IMR-90 (cell line): ENCODE measurements around the gene USP20. TPM values are rescaled to one million over a fixed set of nuclear protein-coding genes. Genes with fewer than 3 reads are reported as not detected.

Experiments used
- ATAC-seq: fragments of 200-7000 bp; cut with Tn5 transposase; 2 replicates; pipeline ENCODE4 v1.9.1; 2020; ENCODE audit warnings: low read depth, mild to moderate bottlenecking, moderate library complexity
- BruUV-seq: library from RNA; stranded (reverse); fragments of 400-500 nt; replicated peaks from 2 replicates; lab custom pipeline; 2021; lab: Mats Ljungman, UMichigan
- CTCF ChIA-PET: fragments of 300-600 bp; formaldehyde crosslinking; extraction: SDS; loops from one replicate; lab custom pipeline; 2021; ENCODE audit warnings: antibody characterized with exemption; lab: Yijun Ruan, JAX
- POLR2A ChIA-PET: fragments of 300-600 bp; sonication (Branson Sonifier 250); formaldehyde crosslinking; loops from one replicate; lab custom pipeline; 2022; ENCODE audit warnings: antibody characterized with exemption; ENCODE audit not compliant: unreplicated experiment; lab: Charles Lee
- DNase-seq: peaks from one replicate; pipeline ENCODE4 v3.0.0; 2013
- H2AFZ ChIP-seq: replicated peaks from 2 replicates; pipeline ENCODE3; 2013; ENCODE audit warnings: low read length, mild to moderate bottlenecking; ENCODE audit not compliant: poor library complexity
- H2AK5ac ChIP-seq: 2 replicates; pipeline ENCODE4 v1.6.1; 2013; ENCODE audit warnings: low read depth, low read length, inconsistent platforms
- H2AK9ac ChIP-seq: replicated peaks from 2 replicates; pipeline ENCODE3; 2013; ENCODE audit warnings: mild to moderate bottlenecking, low read depth, low read length, moderate library complexity; ENCODE audit not compliant: poor library complexity
- H2BK120ac ChIP-seq: 2 replicates; pipeline ENCODE4 v1.6.1; 2013; ENCODE audit warnings: low read depth, low read length, inconsistent platforms
- H2BK15ac ChIP-seq: 3 replicates; pipeline ENCODE4 v1.6.1; 2013; ENCODE audit warnings: low read depth, low read length, inconsistent platforms
- H2BK20ac ChIP-seq: 2 replicates; pipeline ENCODE4 v1.6.1; 2013; ENCODE audit warnings: low read depth, mild to moderate bottlenecking, inconsistent platforms, low read length, moderate library complexity
- H2BK5ac ChIP-seq: 2 replicates; pipeline ENCODE4 v1.6.1; 2013; ENCODE audit warnings: mild to moderate bottlenecking, low read depth, low read length, inconsistent platforms; ENCODE audit not compliant: poor library complexity, severe bottlenecking
- H3K14ac ChIP-seq: replicated peaks from 2 replicates; pipeline ENCODE4 v1.6.1; 2013; ENCODE audit warnings: low read depth, low read length, inconsistent platforms
- H3K18ac ChIP-seq: 2 replicates; pipeline ENCODE4 v1.6.1; 2013; ENCODE audit warnings: low read depth, low read length, control low read depth
- H3K23ac ChIP-seq: 2 replicates; pipeline ENCODE4 v1.6.1; 2013; ENCODE audit warnings: low read depth, low read length, inconsistent platforms
- H3K27ac ChIP-seq: 2 replicates; pipeline ENCODE4 v1.5.1; 2013; ENCODE audit warnings: mild to moderate bottlenecking, control low read depth, low read length; ENCODE audit not compliant: insufficient read depth
- H3K27me3 ChIP-seq: 2 replicates; pipeline ENCODE4 v1.6.1; 2013; ENCODE audit warnings: low read length; ENCODE audit not compliant: control insufficient read depth, insufficient read depth
- H3K36me3 ChIP-seq: 2 replicates; pipeline ENCODE4 v1.6.1; 2013; ENCODE audit warnings: low read length, mixed read lengths; ENCODE audit not compliant: control insufficient read depth, insufficient read depth
- H3K4ac ChIP-seq: 2 replicates; pipeline ENCODE4 v1.6.1; 2013; ENCODE audit warnings: low read depth, low read length, inconsistent platforms
- H3K4me1 ChIP-seq: 2 replicates; pipeline ENCODE4 v1.6.1; 2013; ENCODE audit warnings: low read length, mixed read lengths; ENCODE audit not compliant: control insufficient read depth, insufficient read depth
- H3K4me2 ChIP-seq: 2 replicates; pipeline ENCODE4 v1.6.1; 2013; ENCODE audit warnings: low read depth, mild to moderate bottlenecking, control low read depth, low read length, moderate library complexity
- H3K4me3 ChIP-seq: 2 replicates; pipeline ENCODE4 v1.5.1; 2013; ENCODE audit warnings: low read depth, mild to moderate bottlenecking, control low read depth, low read length, moderate library complexity; ENCODE audit not compliant: insufficient read depth
- H3K56ac ChIP-seq: 2 replicates; pipeline ENCODE4 v1.6.1; 2013; ENCODE audit warnings: low read length, inconsistent platforms; ENCODE audit not compliant: insufficient read depth; ENCODE audit errors: extremely low read depth
- H3K79me1 ChIP-seq, 2 experiments: 2 replicates each; pipeline ENCODE4 v1.6.1; 2013; ENCODE audit warnings: low read length in 2 of 2, inconsistent platforms in 1 of 2, low read depth in 1 of 2
- H3K9ac ChIP-seq: 2 replicates; pipeline ENCODE4 v1.6.1; 2013; ENCODE audit warnings: low read depth, low read length, control low read depth
- H3K9me1 ChIP-seq: 2 replicates; pipeline ENCODE4 v1.6.1; 2013; ENCODE audit warnings: low read length, inconsistent platforms; ENCODE audit not compliant: insufficient read depth
- H3K9me3 ChIP-seq: 2 replicates; pipeline ENCODE4 v1.6.1; 2013; ENCODE audit warnings: low read length; ENCODE audit not compliant: control insufficient read depth, insufficient read depth
- H4K20me1 ChIP-seq: 2 replicates; pipeline ENCODE4 v1.6.1; 2013; ENCODE audit warnings: low read length, inconsistent platforms; ENCODE audit not compliant: insufficient read depth
- H4K5ac ChIP-seq: 2 replicates; pipeline ENCODE4 v1.6.1; 2013; ENCODE audit warnings: mild to moderate bottlenecking, low read depth, low read length, control low read depth
- H4K8ac ChIP-seq, 2 experiments: 2 replicates each; pipeline ENCODE4 v1.6.1; 2013; ENCODE audit warnings: low read depth in 2 of 2, low read length in 2 of 2, control low read depth in 1 of 2, inconsistent platforms in 1 of 2
- H4K91ac ChIP-seq: 2 replicates; pipeline ENCODE4 v1.6.1; 2013; ENCODE audit warnings: low read depth, low read length, inconsistent platforms; ENCODE audit not compliant: insufficient read depth
- BHLHE40 ChIP-seq: fragments of 150-350 bp; IDR thresholded peaks from 2 replicates; pipeline ENCODE4 v1.6.1; 2016; ENCODE audit warnings: mild to moderate bottlenecking, low read depth, low read length
- CEBPB ChIP-seq: IDR thresholded peaks from 2 replicates; pipeline ENCODE4 v1.6.1; 2012; ENCODE audit warnings: low read depth, low read length, improper control_type of control experiment
- CTCF ChIP-seq: conservative IDR thresholded peaks from 2 replicates; pipeline ENCODE4 v1.5.1; 2012; ENCODE audit warnings: mild to moderate bottlenecking, low read depth, low read length, improper control_type of control experiment
- ELK1 ChIP-seq: fragments of 150-350 bp; IDR thresholded peaks from 2 replicates; pipeline ENCODE4 v1.6.1; 2016; ENCODE audit warnings: low read depth, mild to moderate bottlenecking, low read length, moderate library complexity, borderline replicate concordance
- FOS ChIP-seq: fragments of 150-350 bp; IDR thresholded peaks from 2 replicates; pipeline ENCODE4 v1.6.1; 2016; ENCODE audit warnings: low read depth, low read length
- MAFK ChIP-seq: IDR thresholded peaks from 2 replicates; pipeline ENCODE4 v1.6.1; 2012; ENCODE audit warnings: low read depth, low read length, improper control_type of control experiment
- MAZ ChIP-seq: IDR thresholded peaks from 2 replicates; pipeline ENCODE4 v1.6.1; 2012; ENCODE audit warnings: low read depth, mild to moderate bottlenecking, low read length, improper control_type of control experiment, moderate library complexity, borderline replicate concordance
- MXI1 ChIP-seq: IDR thresholded peaks from 2 replicates; pipeline ENCODE4 v1.6.1; 2012; ENCODE audit warnings: low read depth, mild to moderate bottlenecking, low read length, moderate library complexity, borderline replicate concordance
- NFE2L2 ChIP-seq: fragments of 150-350 bp; IDR thresholded peaks from 2 replicates; pipeline ENCODE4 v1.6.1; 2016; ENCODE audit warnings: low read depth, mild to moderate bottlenecking, low read length
- RCOR1 ChIP-seq: IDR thresholded peaks from 2 replicates; pipeline ENCODE4 v1.6.1; 2012; ENCODE audit warnings: mild to moderate bottlenecking, low read length, improper control_type of control experiment; ENCODE audit not compliant: insufficient replicate concordance
- SMC3 ChIP-seq: fragments of 150-350 bp; IDR thresholded peaks from 2 replicates; pipeline ENCODE4 v1.6.1; 2016; ENCODE audit warnings: low read depth, mild to moderate bottlenecking, antibody characterized with exemption, low read length, moderate library complexity
- USF2 ChIP-seq: fragments of 150-350 bp; IDR thresholded peaks from 2 replicates; pipeline ENCODE4 v1.6.1; 2017; ENCODE audit warnings: mild to moderate bottlenecking, antibody characterized with exemption, low read length, low read depth
- WGBS, 2 experiments: methylation state at CpG; one replicate each; pipeline versions ENCODE4 v1.1.5 to v1.1.7; 2013; ENCODE audit warnings: missing lambda C conversion rate in 2 of 2; ENCODE audit not compliant: insufficient read length in 1 of 2; ENCODE audit errors: extremely low coverage in 2 of 2; 5-methylcytosine and 5-hydroxymethylcytosine counted together
- dilution Hi-C: fragments of 300-500 bp; cut with HindIII; formaldehyde crosslinking; loops from one replicate; pipeline ENCODE4 v1.14.3; 2018; ENCODE audit warnings: low sequenced_read_pairs; ENCODE audit not compliant: unreplicated experiment
- in situ Hi-C: fragments of 300-500 bp; cut with MboI; formaldehyde crosslinking; loops from 3 replicates; pipeline ENCODE4 v1.14.3; 2019; ENCODE audit warnings: low sequenced_read_pairs, inconsistent platforms, mixed read lengths
- intact Hi-C: fragments of 100-400 bp; cut with micrococcal nuclease; formaldehyde crosslinking; loops from 2 replicates; pipeline ENCODE4 v1.10.0; 2022
- polyA plus RNA-seq, 3 experiments: library from polyadenylated mRNA; depleted of rRNA; stranded (reverse); fragments of >200 nt; gene quantifications; 2 replicates each; pipeline ENCODE4 v1.2.3, GENCODE V29; 2012; ENCODE audit warnings: low replicate concordance in 1 of 3
- total RNA-seq: library from RNA; depleted of rRNA; stranded (reverse); fragments of >200 nt; gene quantifications from 2 replicates; pipeline ENCODE4 v1.2.3, GENCODE V29; 2012

USP20 gene
- total and polyA plus RNA-seq, 2 of the 4 experiments (the other 2 are of a cell fraction) = 3.8 to 21.6 TPM

GRCh38 chr9:129921905-129922304 is 86.6 kb downstream of the USP20 start:
- no peak overlapping the region for H3K18ac ChIP-seq
- no peak overlapping the region for H3K4me3 ChIP-seq
- TF ChIP-seq RCOR1 (no peak), CTCF (no peak), BHLHE40 (no peak), CEBPB (no peak), MXI1 (no peak), FOS (no peak), USF2 (no peak), NFE2L2 (no peak), MAFK (no peak), ELK1 (no peak), MAZ (no peak), SMC3 (no peak)
- in situ Hi-C loops = no loop called here
- no peak overlapping the region for H2AK5ac ChIP-seq
- H3K27me3 ChIP-seq = no peaks in the 10 kb centered on the region
- no peaks in the 10 kb centered on the region for H4K20me1 ChIP-seq
- no peak overlapping the region for H4K5ac ChIP-seq
- H3K4ac ChIP-seq = no peak overlapping the region
- intact Hi-C loops = no loop called here
- H2BK5ac ChIP-seq = no peak overlapping the region
- H3K27ac ChIP-seq = no peak overlapping the region
- H3K9ac ChIP-seq = no peak overlapping the region
- no peak overlapping the region for H4K91ac ChIP-seq
- H3K4me2 ChIP-seq = no peak overlapping the region
- no peak overlapping the region for H2BK15ac ChIP-seq
- no peak overlapping the region for H2AK9ac ChIP-seq
- H2BK120ac ChIP-seq = no peak overlapping the region
- no peaks in the 10 kb centered on the region for H3K9me3 ChIP-seq
- no peaks in the 10 kb centered on the region for H3K79me1 ChIP-seq
- ATAC-seq (no peak), DNase-seq (no peak)
- no peak overlapping the region for H2BK20ac ChIP-seq
- no peak overlapping the region for H3K23ac ChIP-seq
- dilution Hi-C loops = no loop called here
- ChIA-PET CTCF (no interaction called here), POLR2A (no interaction called here)
- H3K36me3 ChIP-seq = peaks cover 17% of the 10 kb centered on the region
- WGBS, 2 experiments = 100% methylated on average over 1 of the region's 4 CpGs; no CpG with 5 or more reads in 1 of the 2 experiments
- 0 out of 2 replicates have a peak, but pooled peaks cover 3% of the 10 kb centered on the region for H3K9me1 ChIP-seq
- H4K8ac ChIP-seq = no peak overlapping the region
- no peaks in the 10 kb centered on the region for H3K4me1 ChIP-seq
- H3K56ac ChIP-seq = no peak overlapping the region
- H2AFZ ChIP-seq = no peak overlapping the region
- BruUV-seq = no TSS peak
- H3K14ac ChIP-seq = no peak overlapping the region
